Measurements from ENCODE around the gene CTU2. TPM values are rescaled to one million over a fixed set of nuclear protein-coding genes. Genes with fewer than 3 reads are reported as not detected.

The CTU2 gene
- total RNA-seq, 1 experiment from 2014 or later: 52.4 TPM

DNA sequence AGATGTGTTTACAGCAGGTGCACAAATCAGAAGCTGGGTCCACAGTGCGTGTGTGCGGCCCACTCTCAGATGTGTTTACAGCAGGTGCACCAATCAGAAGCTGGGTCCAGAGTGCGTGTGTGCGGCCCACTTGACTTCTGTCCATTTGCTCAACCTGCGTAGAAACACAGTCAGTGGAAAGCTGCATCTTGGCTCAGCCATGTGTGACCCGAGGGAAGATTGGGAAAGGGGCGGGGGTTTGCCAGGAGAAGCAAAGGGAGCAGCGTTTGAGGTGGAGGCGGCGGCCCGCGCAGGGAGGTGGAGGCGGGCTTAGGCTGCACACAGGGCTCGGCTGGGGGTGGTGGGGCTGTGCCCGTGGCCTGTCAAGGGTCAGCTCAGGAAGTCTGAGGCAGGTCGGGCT is 4.3 kb downstream of the CTU2 start:
- H3K27me3 Mint-ChIP-seq (ENCODE audit: low read depth): no peaks in the 10 kb centered on the region
- DNase-seq (ENCODE audit: low spot score) (no peak), ATAC-seq (no peak)
- no peak overlapping the region for H3K4me3 Mint-ChIP-seq
- H3K4me1 Mint-ChIP-seq: peaks cover 8% of the 10 kb centered on the region
- H3K36me3 Mint-ChIP-seq: no peaks in the 10 kb centered on the region
- ChIA-PET POLR2A (no interaction called here), CTCF (interaction anchor here (3.9 kb wide), 1 partner anchor 27 kb away, joined by 23 read pairs; no protein-coding TSS in a partner anchor)
- 0 out of 2 replicates have a peak overlapping the region, but pooled peaks have one; percentile 27 for H3K27ac Mint-ChIP-seq
- TF ChIP-seq, protein P1, sequence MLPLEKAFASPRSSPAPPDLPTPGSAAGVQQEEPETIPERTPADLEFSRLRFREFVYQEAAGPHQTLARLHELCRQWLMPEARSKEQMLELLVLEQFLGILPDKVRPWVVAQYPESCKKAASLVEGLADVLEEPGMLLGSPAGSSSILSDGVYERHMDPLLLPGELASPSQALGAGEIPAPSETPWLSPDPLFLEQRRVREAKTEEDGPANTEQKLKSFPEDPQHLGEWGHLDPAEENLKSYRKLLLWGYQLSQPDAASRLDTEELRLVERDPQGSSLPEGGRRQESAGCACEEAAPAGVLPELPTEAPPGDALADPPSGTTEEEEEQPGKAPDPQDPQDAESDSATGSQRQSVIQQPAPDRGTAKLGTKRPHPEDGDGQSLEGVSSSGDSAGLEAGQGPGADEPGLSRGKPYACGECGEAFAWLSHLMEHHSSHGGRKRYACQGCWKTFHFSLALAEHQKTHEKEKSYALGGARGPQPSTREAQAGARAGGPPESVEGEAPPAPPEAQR (CRISPR knock-in tag; IDR thresholded peaks at IDR 0.05): no peak
- H3K9me3 Mint-ChIP-seq: no peaks in the 10 kb centered on the region

DNA sequence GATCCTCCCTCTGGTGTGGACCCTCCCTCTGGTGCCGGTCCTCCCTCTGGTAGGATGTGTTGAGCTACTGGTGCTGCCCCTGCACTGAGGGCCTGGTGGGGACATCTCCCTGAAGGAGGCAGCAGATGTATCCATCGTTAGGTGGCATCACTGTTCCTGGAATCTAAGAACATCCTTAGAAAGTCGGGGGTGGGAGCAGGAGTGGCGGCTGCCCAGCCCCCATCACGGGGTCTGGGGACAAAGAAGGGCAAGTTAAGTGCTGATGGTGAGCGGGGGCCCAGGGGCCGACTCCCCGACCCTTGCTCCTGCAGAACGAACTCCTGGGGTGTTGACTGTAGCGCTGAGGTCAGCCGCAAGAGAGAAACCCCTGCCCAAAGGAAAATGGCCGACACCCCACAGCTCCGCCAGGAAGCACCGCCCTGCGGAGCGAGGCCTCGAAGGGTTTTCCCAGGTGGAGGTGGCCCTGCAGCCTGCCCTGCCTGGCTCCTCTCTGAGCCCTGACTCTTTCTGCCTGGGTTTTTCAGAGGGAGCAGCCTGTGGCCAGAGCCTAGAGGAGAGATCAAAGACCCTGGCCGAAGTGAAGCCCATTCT is 5.5 kb downstream of the CTU2 start:
- TF ChIP-seq ZNF396 (CRISPR knock-in tag; IDR thresholded peaks at IDR 0.05; ENCODE audit: borderline replicate concordance) (no peak), ZBTB21 (CRISPR knock-in tag; IDR thresholded peaks at IDR 0.05; ENCODE audit: borderline replicate concordance) (no peak), ZNF121 (CRISPR knock-in tag; IDR thresholded peaks at IDR 0.05) (no peak), SMAD4 (CRISPR knock-in tag; IDR thresholded peaks at IDR 0.05) (no peak), HMGA2 (CRISPR knock-in tag; IDR thresholded peaks at IDR 0.05) (no peak), SMAD3 (CRISPR knock-in tag; IDR thresholded peaks at IDR 0.05; ENCODE audit: borderline replicate concordance) (no peak), TEAD1 (CRISPR knock-in tag; IDR thresholded peaks at IDR 0.05) (no peak), ESRRA (CRISPR knock-in tag; IDR thresholded peaks at IDR 0.05; ENCODE audit: borderline replicate concordance) (no peak), GRHL2 (CRISPR knock-in tag; IDR thresholded peaks at IDR 0.05; ENCODE audit: insufficient replicate concordance, severe bottlenecking) (no peak), TP53 (CRISPR knock-in tag; IDR thresholded peaks at IDR 0.05) (no peak), KAT7 (CRISPR knock-in tag; IDR thresholded peaks at IDR 0.05; ENCODE audit: borderline replicate concordance) (no peak)
- TF ChIP-seq, protein P2, sequence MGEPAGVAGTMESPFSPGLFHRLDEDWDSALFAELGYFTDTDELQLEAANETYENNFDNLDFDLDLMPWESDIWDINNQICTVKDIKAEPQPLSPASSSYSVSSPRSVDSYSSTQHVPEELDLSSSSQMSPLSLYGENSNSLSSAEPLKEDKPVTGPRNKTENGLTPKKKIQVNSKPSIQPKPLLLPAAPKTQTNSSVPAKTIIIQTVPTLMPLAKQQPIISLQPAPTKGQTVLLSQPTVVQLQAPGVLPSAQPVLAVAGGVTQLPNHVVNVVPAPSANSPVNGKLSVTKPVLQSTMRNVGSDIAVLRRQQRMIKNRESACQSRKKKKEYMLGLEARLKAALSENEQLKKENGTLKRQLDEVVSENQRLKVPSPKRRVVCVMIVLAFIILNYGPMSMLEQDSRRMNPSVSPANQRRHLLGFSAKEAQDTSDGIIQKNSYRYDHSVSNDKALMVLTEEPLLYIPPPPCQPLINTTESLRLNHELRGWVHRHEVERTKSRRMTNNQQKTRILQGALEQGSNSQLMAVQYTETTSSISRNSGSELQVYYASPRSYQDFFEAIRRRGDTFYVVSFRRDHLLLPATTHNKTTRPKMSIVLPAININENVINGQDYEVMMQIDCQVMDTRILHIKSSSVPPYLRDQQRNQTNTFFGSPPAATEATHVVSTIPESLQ (CRISPR knock-in tag; IDR thresholded peaks at IDR 0.05): no peak
- TF ChIP-seq, protein P1 (CRISPR knock-in tag; IDR thresholded peaks at IDR 0.05): no peak
- TF ChIP-seq, protein P3, sequence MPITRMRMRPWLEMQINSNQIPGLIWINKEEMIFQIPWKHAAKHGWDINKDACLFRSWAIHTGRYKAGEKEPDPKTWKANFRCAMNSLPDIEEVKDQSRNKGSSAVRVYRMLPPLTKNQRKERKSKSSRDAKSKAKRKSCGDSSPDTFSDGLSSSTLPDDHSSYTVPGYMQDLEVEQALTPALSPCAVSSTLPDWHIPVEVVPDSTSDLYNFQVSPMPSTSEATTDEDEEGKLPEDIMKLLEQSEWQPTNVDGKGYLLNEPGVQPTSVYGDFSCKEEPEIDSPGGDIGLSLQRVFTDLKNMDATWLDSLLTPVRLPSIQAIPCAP (CRISPR knock-in tag; IDR thresholded peaks at IDR 0.05): no peak
- TF ChIP-seq, protein P4, sequence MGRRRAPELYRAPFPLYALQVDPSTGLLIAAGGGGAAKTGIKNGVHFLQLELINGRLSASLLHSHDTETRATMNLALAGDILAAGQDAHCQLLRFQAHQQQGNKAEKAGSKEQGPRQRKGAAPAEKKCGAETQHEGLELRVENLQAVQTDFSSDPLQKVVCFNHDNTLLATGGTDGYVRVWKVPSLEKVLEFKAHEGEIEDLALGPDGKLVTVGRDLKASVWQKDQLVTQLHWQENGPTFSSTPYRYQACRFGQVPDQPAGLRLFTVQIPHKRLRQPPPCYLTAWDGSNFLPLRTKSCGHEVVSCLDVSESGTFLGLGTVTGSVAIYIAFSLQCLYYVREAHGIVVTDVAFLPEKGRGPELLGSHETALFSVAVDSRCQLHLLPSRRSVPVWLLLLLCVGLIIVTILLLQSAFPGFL (CRISPR knock-in tag; IDR thresholded peaks at IDR 0.05; ENCODE audit: borderline replicate concordance): no peak
- TF ChIP-seq, protein P5, sequence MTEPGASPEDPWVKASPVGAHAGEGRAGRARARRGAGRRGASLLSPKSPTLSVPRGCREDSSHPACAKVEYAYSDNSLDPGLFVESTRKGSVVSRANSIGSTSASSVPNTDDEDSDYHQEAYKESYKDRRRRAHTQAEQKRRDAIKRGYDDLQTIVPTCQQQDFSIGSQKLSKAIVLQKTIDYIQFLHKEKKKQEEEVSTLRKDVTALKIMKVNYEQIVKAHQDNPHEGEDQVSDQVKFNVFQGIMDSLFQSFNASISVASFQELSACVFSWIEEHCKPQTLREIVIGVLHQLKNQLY (CRISPR knock-in tag; IDR thresholded peaks at IDR 0.05): no peak
- Mint-ChIP-seq H3K9me3 (no peaks in the 10 kb centered on the region), H3K4me1 (peaks cover 8% of the 10 kb centered on the region), H3K36me3 (peaks cover under 1% of the 10 kb centered on the region; the same call in 1 of the 2 replicates), H3K27me3 (ENCODE audit: low read depth) (no peaks in the 10 kb centered on the region), H3K27ac (peak overlapping the region; percentile 88), H3K4me3 (no peak overlapping the region)
- ChIA-PET POLR2A (no interaction called here), CTCF (interaction anchor here (1.3 to 3.9 kb wide), 2 partner anchors 26 to 27 kb away, joined by 3 to 23 read pairs; no protein-coding TSS in a partner anchor)
- DNase-seq (ENCODE audit: low spot score) (no peak), ATAC-seq (peak; percentile 18; the same call in 1 of the 2 replicates)
